ENCODE results near the gene STAB2. TPM values are rescaled to one million over a fixed set of nuclear protein-coding genes. Genes with fewer than 3 reads are reported as not detected.

The STAB2 gene
- total and polyA plus RNA-seq, 4 donors, result 3.4 to 42.6 (median 16.6) TPM

DNA sequence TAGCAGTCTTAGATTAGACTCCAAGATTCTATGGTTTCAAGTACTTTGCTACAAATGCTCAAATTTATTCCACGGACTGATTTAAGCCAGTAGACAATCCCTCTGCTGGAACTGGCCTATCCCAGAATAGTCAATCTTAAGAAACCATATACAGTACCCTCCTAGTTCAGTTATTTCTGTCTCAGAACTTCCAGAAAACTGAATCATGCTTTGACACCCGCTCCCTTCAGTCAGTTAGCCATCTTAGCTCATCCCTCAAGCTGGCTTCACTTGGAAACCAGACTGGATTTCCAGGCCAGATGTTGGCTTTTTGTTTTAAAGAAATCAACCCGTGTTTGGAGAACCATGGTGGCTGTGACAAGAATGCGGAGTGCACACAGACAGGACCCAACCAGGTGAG is 128.4 kb downstream of the STAB2 start:
- no peak overlapping the region for H3K27ac ChIP-seq (ENCODE audit: low read depth in 1 of 2, low read length in 2 of 2)
- no peaks in the 10 kb centered on the region for H3K36me3 ChIP-seq (ENCODE audit: control insufficient read depth in 4 of 4, insufficient read depth in 3 of 4, low read depth in 1 of 4, low read length in 3 of 4)
- no peaks in the 10 kb centered on the region for H3K4me1 ChIP-seq (ENCODE audit: control insufficient read depth in 4 of 4, insufficient read depth in 4 of 4, low read length in 3 of 4)
- 87% methylated on average over 4 of the region's 4 CpGs for WGBS
- H3K9ac ChIP-seq (ENCODE audit: low read depth in 1 of 2, low read length in 2 of 2), result no peak overlapping the region
- no peaks in the 10 kb centered on the region for H3K27me3 ChIP-seq (ENCODE audit: control insufficient read depth in 4 of 4, insufficient read depth in 4 of 4, low read length in 3 of 4)
- TF ChIP-seq ZBTB33 (IDR thresholded peaks at IDR 0.05) (no peak), YY1 (IDR thresholded peaks at IDR 0.05) (no peak), NR2F2 (IDR thresholded peaks at IDR 0.05) (no peak), REST (IDR thresholded peaks at IDR 0.05) (no peak), HNF4A (conservative IDR thresholded peaks at IDR 0.05) (no peak), RAD21 (IDR thresholded peaks at IDR 0.05) (no peak), ATF3 (IDR thresholded peaks at IDR 0.05) (no peak), MAX (IDR thresholded peaks at IDR 0.05) (no peak), RXRA (IDR thresholded peaks at IDR 0.05) (no peak), GABPA (IDR thresholded peaks at IDR 0.05 in 1 of 2, conservative IDR thresholded peaks at IDR 0.05 in 1 of 2) (no peak), FOXA2 (IDR thresholded peaks at IDR 0.05) (no peak), FOXA1 (IDR thresholded peaks at IDR 0.05) (no peak), HNF4G (IDR thresholded peaks at IDR 0.05) (no peak), TAF1 (conservative IDR thresholded peaks at IDR 0.05) (no peak), EGR1 (IDR thresholded peaks at IDR 0.05; ENCODE audit: low read depth in 2 of 2) (no peak), SP1 (IDR thresholded peaks at IDR 0.05) (no peak)
- TF ChIP-seq, protein P1, sequence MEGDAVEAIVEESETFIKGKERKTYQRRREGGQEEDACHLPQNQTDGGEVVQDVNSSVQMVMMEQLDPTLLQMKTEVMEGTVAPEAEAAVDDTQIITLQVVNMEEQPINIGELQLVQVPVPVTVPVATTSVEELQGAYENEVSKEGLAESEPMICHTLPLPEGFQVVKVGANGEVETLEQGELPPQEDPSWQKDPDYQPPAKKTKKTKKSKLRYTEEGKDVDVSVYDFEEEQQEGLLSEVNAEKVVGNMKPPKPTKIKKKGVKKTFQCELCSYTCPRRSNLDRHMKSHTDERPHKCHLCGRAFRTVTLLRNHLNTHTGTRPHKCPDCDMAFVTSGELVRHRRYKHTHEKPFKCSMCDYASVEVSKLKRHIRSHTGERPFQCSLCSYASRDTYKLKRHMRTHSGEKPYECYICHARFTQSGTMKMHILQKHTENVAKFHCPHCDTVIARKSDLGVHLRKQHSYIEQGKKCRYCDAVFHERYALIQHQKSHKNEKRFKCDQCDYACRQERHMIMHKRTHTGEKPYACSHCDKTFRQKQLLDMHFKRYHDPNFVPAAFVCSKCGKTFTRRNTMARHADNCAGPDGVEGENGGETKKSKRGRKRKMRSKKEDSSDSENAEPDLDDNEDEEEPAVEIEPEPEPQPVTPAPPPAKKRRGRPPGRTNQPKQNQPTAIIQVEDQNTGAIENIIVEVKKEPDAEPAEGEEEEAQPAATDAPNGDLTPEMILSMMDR (IDR thresholded peaks at IDR 0.05; ENCODE audit: low read depth, low read length, missing input control), result no peak
- no peak for DNase-seq (ENCODE audit: low spot score)
- no peaks in the 10 kb centered on the region for H3K9me3 ChIP-seq (ENCODE audit: control insufficient read depth in 4 of 4, low read length in 3 of 4)
- no peak overlapping the region for H3K4me3 ChIP-seq (ENCODE audit: low read depth in 1 of 3, low read length in 3 of 3)

All from liver (tissue), 9 donors.